Erythroblast (primary cell): ENCODE measurements around the gene FBRS.

Source experiments
- GATA1 ChIP-seq: IDR thresholded peaks from 2 replicates; pipeline ENCODE4 v1.6.1; 2011; ENCODE audit warnings: low read depth, mild to moderate bottlenecking, control low read depth, low read length, moderate library complexity
- POLR2A ChIP-seq: IDR thresholded peaks from 2 replicates; pipeline ENCODE4 v1.6.1; 2011; ENCODE audit warnings: mild to moderate bottlenecking, low read length

DNA sequence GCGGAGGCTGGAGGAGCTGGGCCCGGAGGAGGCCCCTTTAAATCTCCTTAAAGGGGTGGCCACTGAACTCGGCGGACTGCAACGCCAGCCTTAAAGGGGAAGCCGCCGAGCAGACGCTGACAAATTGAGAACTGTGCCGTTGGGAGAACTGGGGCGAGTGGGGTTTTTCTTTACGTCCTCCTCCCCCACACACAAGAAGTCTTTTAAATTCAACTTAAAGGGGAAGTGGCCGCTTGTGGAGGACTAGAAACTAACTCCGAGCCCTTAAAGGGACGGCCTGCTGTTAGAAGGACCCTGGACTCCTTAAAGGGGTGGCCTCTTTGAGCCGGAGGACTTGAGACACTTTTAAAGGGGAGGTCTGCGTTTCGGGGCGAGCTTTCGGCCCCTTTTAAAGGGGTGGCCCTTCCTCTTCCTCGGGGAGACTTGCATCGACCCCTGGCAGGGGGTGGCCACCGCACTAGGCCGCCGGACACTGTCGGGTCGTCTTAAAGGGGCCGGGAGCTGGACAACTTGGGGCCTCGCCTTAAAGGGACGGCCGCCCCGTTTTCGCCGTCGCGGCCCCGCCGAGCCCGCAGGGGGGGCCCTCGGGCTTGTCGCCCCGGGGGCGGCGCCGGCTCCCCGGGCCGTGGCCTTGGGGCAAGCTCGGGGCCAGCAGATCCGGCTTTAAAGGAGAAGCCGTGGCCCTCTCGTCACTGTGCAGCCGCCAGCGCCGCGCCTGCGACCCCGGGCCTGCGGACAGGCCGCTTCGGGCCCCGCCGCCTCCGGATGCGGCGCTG lies 688 bp downstream of the FBRS start:
- TF ChIP-seq POLR2A: no peak
- no peak for TF ChIP-seq GATA1
